HG03103 (cell line): Measurements from ENCODE around the gene NOC4L.
"Not testable (repeated sequence)": the region's sequence is repeated elsewhere in the genome, so short reads cannot be mapped to it uniquely, and the experiment has no call there.

Experiments
- ATAC-seq: cut with Tn5 transposase; IDR thresholded peaks from one replicate; pipeline ENCODE4 v1.9.1; 2021; ENCODE audit warnings: low read depth; ENCODE audit not compliant: unreplicated experiment

NOC4L gene

DNA sequence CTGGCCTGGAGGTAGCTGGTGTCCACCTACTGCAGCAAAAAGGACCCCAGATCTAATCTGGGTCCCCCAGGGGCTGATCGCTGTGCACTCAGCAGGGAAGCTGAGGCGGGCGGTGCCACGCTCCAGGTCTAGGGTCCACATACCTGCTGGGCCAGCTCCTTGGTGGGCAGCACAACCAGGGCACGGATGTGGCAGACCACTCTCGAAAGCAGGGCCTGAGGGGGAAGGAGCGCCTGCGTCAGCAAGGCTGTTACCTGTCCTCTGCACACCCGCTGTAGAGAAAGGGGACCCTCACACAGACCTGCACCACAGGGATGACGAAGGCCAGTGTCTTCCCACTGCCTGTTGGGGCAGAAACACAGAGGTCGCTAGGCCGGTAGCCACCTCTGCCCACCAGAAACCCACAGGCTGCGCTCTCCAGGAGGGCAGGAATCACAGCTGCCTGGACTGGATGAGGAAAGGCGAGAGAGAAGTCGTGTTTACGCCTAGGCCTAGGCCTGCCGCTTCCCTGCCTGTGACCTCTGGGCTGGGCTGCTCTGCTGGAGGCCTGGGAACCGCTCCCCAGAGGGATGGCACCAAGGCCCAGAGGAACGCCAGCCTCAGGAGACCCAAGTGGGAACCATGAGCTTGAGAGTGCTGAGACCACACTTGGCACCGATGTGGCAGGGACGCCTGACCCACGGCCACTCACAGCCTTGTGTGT is 2.1 kb upstream of the NOC4L start:
- ATAC-seq: no peak

DNA sequence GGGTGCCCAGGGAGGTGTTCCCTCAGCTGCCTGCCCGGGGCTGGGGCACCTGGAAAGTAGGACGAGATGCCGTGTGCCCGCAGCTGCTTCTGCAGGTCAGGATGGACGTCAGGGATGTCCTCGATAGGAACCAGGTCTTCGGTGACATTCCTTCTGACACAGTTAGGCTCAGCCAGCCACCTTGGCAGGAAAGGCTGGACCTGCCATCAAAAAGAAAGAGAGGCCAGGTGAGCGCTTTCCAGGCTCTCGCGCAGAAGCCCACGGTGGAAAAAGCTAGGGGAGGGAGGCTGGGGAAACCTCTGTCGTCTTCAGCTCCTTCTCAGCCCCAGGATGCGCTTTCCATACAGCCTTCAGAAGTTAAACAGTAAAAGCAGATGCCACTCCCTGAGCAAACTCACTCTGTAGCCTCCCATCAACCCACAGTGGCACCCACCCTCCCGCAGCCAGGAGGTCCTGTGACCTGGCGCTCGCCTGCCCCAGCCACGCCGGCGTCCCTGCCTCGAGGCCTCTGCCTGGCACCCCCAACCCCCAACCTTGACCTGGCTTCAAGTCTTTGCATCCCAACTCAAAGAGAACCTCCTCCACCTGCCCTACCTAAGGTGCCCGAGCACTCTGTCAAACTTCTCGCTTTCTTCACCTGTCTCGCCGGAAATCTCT is 1.4 kb upstream of the NOC4L start:
- ATAC-seq: no peak

DNA sequence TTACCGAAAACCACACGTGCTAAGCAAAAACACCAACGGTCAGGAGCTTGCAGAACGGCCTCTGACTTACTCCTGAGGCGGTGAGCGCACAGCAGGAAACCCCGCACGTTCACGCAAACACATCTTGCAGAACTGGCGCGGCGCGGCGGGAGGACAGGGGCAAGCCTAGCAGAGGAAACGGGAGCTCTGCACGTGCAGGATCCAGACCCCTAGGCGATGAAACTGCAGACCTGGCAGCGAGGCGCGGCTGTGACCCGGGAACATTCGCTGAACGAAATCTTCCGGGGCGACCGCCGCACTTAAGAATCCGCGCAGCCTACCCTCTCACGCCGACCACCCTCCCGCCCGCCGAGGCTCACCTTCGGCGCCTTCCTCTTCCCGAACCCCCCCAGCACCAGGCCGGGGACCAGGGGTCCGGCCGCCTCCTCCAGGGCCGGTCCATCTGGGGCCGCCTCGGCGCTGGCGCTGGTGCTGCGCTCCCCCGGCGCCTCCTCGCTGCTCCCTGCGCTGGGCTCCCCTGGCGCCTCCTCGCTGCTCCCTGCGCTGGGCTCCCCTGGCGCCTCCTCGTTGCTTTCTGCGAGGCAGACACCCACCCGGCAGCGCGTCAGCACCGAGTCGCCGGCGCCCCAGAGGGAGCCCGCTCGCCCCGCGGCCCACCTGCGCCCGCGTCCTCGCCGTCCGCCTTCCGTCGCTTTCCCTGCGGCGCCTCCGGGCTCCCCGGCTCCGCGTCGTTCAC is 753 bp upstream of the NOC4L start:
- peak; percentile 15 for ATAC-seq

DNA sequence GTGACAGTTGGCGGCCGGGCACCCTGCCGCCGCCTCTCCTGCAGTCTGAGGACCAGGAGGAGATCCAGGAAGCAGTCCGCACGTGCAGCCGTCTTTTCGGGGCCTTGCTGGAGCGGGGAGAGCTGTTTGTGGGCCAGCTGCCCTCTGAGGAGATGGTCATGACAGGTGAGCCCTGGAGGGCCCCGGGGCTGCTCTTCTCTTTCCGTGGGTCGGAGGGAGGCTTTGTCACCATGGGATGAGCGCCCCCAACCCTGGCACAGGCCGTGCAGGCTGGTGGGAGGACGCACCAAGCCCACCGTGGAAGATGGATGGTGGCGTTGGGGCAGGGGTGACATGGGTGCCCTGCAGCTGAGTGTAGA is 532 bp downstream of the NOC4L start:
- no peak for ATAC-seq

DNA sequence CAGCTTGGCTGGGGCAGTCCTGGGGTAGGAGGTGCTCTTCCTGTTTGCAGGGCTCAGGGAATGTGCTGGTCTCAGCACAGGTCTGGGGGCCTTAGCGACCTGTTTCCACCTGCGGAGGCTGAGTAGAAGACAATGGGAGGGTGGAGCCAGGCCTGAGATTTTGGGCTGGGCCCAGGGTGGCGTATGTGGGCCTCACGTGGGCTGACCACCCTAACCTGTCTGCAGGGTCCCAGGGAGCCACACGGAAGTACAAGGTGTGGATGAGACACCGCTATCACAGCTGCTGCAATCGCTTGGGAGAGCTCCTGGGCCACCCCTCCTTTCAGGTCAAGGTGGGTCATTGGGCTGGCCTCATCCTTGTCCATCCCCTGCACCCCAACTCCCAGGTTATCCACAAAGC is 1.1 kb downstream of the NOC4L start:
- no peak for ATAC-seq

DNA sequence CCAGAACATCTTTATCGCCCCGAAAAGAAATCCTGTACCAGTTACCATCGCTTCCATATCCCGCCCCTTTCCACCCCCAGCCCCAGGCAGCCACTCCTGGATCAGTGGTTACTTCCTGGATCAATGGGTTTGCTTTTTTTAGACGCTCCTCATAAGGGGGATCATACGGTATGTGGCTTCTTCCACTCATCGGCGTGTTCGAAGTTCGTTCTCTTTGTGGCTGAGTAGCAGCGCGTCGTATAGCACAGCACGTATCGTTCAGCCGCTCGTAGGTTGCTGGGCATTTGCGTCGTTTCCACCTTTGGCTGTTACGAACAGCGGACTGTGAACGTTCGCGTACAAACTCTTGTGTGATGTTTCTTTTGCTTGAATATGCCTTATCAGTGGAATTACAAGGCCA is 1.8 kb downstream of the NOC4L start:
- no peak for ATAC-seq

DNA sequence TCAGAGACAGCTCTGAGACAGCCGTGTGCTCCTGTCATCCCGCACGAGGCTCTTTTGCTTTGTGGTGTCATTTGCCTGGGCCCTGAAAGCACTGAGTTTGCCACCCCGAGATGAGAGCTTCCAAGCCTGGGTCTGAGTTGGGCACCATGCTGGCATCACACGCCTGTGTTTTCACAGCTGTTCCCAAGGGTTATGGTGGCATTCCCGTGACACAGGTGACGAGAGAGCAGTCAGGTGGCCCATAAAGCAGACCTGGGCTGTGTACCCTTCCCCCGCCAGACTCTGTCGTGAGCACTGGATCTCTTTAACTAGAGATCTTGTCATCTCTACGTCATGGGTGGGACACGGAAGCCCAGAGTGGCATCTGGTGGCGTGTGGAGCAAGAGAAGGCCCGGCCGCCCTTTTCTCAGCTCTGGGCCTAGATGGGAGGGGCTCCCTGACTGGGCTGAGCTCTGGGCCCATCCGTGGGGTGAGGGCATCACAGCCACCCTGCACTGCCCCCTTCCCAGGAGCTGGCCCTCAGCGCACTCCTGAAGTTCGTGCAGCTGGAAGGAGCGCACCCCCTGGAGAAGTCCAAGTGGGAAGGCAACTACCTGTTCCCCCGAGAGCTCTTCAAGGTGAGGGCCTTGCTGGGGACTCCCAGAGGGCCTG is 2.6 kb downstream of the NOC4L start:
- ATAC-seq: no peak

DNA sequence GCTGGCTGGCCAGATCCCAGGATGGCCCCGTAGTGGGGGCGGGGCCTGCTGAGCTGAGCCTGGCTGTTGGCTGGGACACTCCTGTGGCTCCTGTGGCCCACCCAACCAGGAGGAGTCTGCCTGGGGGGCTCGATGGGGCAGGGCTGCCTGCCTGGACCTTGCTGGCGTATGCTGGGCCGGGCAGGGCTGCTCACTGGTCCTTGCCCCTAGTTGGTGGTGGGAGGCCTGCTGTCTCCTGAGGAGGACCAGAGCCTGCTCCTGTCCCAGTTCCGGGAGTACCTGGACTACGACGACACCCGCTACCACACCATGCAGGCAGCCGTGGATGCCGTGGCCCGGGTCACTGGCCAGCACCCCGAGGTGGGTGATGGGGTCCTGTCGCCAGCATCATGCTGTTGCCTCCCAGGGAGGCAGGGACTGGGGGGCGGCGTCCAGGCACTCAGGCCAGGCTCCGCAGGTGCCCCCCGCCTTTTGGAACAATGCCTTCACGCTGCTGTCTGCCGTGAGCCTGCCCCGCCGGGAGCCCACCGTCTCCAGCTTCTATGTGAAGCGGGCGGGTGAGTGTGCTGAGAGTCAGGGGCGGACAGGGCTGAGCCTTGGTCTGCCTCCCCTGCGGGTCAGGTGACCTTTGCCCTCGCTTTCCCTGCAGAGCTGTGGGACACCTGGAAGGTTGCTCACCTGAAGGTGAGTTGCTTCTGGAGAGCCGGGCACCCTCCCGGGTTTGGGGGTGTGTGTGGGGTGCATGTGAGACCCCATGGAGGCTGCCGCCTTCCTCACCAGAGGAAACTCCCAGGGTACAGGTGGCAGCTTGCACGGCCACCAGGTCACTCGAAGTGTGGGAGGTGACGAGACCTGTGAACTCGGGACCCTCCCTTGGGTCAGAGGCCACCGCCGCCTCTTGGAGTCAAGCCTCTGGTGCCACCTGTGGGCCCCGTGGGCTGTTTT is 3.4 kb downstream of the NOC4L start:
- ATAC-seq: no peak

DNA sequence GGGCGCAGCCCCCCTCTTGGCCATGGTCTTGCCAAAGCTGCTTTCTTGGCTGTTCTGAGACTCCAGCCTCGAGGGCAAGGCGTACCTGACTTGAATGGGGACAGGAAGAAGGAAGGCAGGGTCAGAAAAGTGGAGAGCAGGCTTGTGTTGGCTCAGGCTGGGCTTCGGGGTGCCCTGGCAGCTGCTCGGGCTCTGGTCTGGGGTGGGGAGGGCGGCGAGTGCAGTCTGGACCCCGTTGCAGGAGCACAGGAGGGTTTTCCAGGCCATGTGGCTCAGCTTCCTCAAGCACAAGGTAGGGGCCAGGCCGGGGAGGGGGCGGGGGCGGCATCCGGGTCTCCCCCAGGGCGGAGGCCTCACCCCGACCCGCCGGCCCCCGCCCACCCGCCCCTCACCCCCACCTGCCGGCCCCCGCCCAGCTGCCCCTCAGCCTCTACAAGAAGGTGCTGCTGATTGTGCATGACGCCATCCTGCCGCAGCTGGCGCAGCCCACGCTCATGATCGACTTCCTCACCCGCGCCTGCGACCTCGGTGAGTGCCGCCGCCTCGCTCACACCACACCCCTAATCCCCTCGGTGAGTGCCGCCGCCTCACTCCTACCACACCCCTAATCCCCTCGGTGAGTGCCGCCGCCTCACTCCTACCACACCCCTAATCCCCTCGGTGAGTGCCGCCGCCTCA is 4.2 kb downstream of the NOC4L start:
- no peak for ATAC-seq

DNA sequence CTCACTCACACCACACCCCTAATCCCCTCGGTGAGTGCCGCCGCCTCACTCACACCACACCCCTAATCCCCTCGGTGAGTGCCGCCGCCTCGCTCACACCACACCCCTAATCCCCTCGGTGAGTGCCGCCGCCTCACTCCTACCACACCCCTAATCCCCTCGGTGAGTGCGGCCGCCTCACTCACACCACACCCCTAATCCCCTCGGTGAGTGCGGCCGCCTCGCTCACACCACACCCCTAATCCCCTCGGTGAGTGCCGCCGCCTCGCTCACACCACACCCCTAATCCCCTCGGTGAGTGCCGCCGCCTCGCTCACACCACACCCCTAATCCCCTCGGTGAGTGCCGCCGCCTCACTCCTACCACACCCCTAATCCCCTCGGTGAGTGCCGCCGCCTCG is 5.3 kb downstream of the NOC4L start:
- not testable (repeated sequence) for ATAC-seq

DNA sequence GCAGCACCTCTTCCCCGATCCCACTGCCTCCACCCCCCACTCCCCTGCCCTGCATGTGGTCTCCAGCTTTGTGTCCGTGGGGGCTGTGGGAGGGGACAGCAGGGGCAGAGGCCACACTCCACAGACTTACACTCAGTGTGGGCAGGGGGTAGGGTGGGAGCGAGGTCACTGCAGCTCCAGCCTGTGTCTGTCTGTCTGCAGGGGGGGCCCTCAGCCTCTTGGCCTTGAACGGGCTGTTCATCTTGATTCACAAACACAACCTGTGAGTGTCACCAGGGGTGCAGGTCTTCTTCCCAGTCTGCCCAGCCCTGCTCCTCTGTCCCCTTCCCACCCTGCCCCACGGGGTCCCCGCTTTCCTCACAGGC is 6.5 kb downstream of the NOC4L start:
- ATAC-seq: no peak

DNA sequence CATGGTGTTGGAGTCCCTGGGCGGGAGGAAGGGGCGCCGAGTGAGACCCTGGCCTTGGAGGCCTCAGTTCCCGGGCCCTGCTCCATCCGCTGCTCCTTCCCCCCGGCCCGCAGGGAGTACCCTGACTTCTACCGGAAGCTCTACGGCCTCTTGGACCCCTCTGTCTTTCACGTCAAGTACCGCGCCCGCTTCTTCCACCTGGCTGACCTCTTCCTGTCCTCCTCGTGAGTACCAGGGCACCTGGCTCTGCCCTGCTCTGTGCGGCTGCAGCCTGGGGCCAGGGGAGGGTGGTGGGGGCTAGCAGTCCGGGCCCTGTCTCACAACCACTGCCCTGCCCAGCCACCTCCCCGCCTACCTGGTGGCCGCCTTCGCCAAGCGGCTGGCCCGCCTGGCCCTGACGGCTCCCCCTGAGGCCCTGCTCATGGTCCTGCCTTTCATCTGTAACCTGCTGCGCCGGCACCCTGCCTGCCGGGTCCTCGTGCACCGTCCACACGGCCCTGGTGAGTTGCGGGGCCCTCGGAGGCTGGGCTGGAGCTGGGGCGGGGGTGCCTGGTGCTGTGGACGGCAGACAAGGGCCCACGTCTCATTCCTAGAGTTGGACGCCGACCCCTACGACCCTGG is 7.0 kb downstream of the NOC4L start:
- no peak for ATAC-seq

DNA sequence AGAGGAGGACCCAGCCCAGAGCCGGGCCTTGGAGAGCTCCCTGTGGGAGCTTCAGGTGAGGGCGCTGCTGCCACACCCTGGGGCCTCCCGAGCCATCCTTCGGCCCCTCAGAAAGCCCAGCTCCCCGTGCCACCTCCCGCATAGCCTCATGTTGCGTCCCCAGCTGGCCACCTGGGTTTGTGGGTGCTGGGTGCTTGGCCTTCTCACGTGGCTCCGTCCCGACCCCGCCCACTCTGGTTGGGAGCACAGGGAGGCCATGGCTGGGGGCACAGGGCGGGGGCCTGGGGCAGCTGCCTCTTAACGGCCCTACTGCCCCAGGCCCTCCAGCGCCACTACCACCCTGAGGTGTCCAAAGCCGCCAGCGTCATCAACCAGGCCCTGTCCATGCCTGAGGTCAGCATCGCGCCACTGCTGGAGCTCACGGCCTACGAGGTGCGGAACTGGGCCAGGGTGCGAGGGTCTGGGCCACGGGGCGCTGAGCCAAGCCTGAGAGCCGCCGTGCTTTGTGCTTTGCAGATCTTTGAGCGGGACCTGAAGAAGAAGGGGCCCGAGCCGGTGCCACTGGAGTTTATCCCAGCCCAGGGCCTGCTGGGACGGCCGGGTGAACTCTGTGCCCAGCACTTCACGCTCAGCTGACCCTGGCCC is 7.6 kb downstream of the NOC4L start:
- ATAC-seq: no peak

DNA sequence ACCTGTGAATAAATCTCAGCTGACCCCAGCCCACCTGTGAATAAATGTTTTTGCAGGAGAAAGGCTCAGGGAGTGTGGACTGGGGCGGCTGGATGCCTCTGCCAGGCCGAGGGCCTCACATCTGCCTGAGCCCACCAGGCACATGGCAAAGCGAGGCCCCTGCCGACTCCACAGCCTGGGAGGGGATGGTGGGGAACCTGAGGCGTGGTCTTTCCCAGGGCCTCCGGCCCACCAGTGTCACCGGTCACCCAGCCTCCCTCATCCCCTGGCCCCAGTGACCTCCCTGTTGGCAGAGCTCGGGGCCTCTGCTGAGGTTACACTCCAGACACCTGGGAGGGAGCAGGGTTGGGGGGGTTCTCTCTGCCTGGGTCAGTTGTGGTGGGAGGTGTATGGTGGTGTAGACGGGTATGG is 8.2 kb downstream of the NOC4L start:
- no peak for ATAC-seq

DNA sequence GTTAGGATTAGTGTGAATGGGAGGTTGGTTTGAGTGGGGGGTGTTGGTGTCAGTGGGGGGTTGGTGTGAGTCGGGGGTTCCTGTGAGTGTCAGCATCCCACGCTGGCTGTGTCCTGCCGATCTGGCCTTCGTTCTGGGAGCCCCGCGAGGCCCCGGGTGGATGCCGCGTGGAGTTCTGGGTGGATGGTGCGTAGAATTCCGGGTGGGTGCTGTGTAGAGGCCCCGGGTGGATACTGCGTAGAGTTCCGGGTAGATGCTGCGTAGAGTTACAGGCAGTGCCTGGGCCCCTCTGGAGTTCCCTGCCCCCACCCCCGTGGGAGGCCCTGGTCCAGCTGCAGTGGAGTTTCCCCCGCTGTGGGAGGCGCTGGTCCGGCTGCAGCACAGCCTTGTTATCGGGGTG is 8.7 kb downstream of the NOC4L start:
- ATAC-seq: no peak

DNA sequence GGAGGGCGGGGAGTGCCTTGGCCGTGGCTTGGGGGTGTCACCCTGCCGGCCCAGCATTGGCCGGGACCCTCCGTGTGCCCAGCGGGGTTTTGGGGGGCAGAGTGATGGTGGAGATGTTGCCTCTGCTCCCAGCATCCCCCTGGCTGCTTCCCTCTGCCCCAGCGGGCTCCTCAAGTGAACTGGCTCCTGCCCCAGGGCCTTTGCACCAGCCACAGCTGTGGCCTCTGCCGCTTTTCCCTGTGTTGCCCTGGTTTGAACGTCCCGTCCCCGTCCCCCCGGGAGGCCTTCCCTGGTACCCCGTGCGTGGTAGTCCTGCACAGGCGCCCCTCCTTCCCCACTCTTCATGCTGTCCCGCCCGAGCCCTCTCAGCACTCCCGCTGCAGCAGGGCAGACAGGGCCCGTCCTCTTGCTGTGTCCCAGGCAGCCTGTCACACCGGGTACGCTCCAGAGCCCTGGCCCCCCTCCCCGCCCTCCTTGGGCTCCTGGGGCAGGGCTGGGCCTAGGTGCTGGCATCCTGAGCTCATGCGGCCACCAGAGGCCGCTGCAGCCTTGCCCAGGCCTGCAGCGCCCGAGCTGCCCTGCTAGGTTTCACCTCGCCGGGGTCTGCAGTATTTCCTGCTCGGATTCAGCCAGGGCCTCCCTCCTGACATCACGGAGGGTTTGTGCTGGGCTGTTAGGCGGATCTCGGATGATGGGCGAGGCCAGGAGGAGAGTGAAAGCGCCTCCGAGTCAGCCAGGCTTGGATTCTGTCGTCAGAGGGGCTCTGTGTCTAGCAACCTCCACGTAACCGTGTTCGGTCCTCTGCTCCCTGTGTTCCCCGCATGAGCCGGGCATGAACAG is 9.5 kb downstream of the NOC4L start:
- ATAC-seq: peak; percentile 83

DNA sequence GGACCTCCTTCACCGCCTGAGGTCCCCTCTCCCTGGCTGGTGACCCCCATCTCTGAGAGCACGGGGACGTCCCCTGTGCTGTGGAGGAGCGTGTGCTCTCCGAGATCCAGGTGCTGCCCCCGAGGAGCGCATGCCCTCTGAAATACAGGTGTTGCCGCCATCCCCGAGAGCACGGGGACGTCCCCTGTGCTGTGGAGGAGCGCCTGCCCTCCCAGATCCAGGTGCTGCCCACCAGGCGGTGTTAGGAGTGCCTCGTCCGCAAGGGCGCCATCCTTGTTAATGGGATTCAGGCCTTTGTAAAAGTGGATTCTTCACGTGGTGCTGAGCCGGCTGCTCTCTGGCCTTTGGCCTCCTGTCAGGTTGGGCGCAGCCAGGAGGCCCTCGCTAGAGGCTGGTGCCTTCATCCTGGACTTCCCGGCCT is 10.1 kb downstream of the NOC4L start:
- ATAC-seq: peak; percentile 27
